Neural progenitor cell (in vitro differentiated cells): Measurements from ENCODE around the gene ERICH6B. TPM values are rescaled to one million over a fixed set of nuclear protein-coding genes. Genes with fewer than 3 reads are reported as not detected.

ENCODE experiments used
- DNase-seq: peaks from one replicate; pipeline ENCODE4 v3.0.0-alpha.2; 2016; ENCODE audit warnings: low spot score
- H2AFZ ChIP-seq: fragments of 200-600 bp; sonication (generic); replicated peaks from 2 replicates; pipeline ENCODE4 v1.6.1; 2016; ENCODE audit warnings: antibody characterized with exemption
- H3F3A ChIP-seq: fragments of 200-600 bp; sonication (generic); 2 replicates; pipeline ENCODE4 v1.6.1; 2016; ENCODE audit warnings: antibody characterized with exemption, low read depth
- H3K27ac ChIP-seq: fragments of 200-600 bp; sonication (generic); 2 replicates; pipeline ENCODE4 v1.5.1; 2016; ENCODE audit warnings: mild to moderate bottlenecking
- H3K27me3 ChIP-seq: fragments of 200-600 bp; sonication (generic); 2 replicates; pipeline ENCODE4 v1.6.1; 2016; ENCODE audit warnings: mild to moderate bottlenecking, moderate library complexity
- H3K36me3 ChIP-seq: fragments of 200-600 bp; sonication (generic); 2 replicates; pipeline ENCODE4 v1.5.1; 2016
- H3K4me1 ChIP-seq: fragments of 200-600 bp; sonication (generic); 2 replicates; pipeline ENCODE4 v1.6.1; 2016; ENCODE audit warnings: mixed run types
- H3K4me2 ChIP-seq: fragments of 200-600 bp; sonication (generic); 2 replicates; pipeline ENCODE4 v1.6.1; 2016
- H3K4me3 ChIP-seq: fragments of 200-600 bp; sonication (generic); 2 replicates; pipeline ENCODE4 v1.5.1; 2016
- H3K79me2 ChIP-seq: fragments of 200-600 bp; sonication (generic); 2 replicates; pipeline ENCODE4 v1.6.1; 2016; ENCODE audit warnings: low read depth
- H3K9ac ChIP-seq: fragments of 200-600 bp; sonication (generic); 2 replicates; pipeline ENCODE4 v1.6.1; 2016
- H3K9me3 ChIP-seq: fragments of 200-600 bp; sonication (generic); 2 replicates; pipeline ENCODE4 v1.5.1; 2016; ENCODE audit warnings: low read depth
- H4K20me1 ChIP-seq: fragments of 200-600 bp; sonication (generic); 2 replicates; pipeline ENCODE4 v1.6.1; 2016; ENCODE audit warnings: low read depth
- H3K27ac Mint-ChIP-seq: 3 replicates; pipeline ENCODE4 v1.8.0; 2021; ENCODE audit warnings: mixed read lengths
- H3K27me3 Mint-ChIP-seq: 2 replicates; pipeline ENCODE4 v1.8.0; 2022; ENCODE audit warnings: low read depth, mild to moderate bottlenecking, inconsistent platforms, moderate library complexity, mixed read lengths; ENCODE audit not compliant: insufficient read depth
- H3K36me3 Mint-ChIP-seq: 3 replicates; pipeline ENCODE4 v1.8.0; 2021; ENCODE audit warnings: mixed read lengths
- H3K4me1 Mint-ChIP-seq: 3 replicates; pipeline ENCODE4 v1.8.0; 2021; ENCODE audit warnings: mixed read lengths
- H3K4me3 Mint-ChIP-seq: 3 replicates; pipeline ENCODE4 v1.8.0; 2021; ENCODE audit warnings: mild to moderate bottlenecking, moderate library complexity, mixed read lengths
- H3K9me3 Mint-ChIP-seq: 3 replicates; pipeline ENCODE4 v1.8.0; 2020; ENCODE audit warnings: mixed read lengths
- EZH2 ChIP-seq: fragments of 200-600 bp; sonication (generic); IDR thresholded peaks from 2 replicates; pipeline ENCODE4 v1.6.1; 2017; ENCODE audit warnings: antibody characterized with exemption, mild to moderate bottlenecking, moderate library complexity
- EZH2phosphoT487 ChIP-seq: fragments of 200-600 bp; sonication (generic); IDR thresholded peaks from 2 replicates; pipeline ENCODE4 v1.6.1; 2017; ENCODE audit warnings: antibody characterized with exemption
- total RNA-seq: library from RNA; depleted of rRNA; stranded (reverse); fragments of >200 nt; gene quantifications from 2 replicates; pipeline ENCODE4 v1.2.3, GENCODE V29; 2015; ENCODE audit warnings: low replicate concordance
- TF ChIP-seq, protein P1 (sequence below): fragments of 200-600 bp; sonication (generic); IDR thresholded peaks from 2 replicates; pipeline ENCODE4 v1.5.1; 2017; ENCODE audit warnings: antibody characterized with exemption, mild to moderate bottlenecking

Gene ERICH6B
- total RNA-seq, 1 donor from 2014 or later, result not detected

DNA sequence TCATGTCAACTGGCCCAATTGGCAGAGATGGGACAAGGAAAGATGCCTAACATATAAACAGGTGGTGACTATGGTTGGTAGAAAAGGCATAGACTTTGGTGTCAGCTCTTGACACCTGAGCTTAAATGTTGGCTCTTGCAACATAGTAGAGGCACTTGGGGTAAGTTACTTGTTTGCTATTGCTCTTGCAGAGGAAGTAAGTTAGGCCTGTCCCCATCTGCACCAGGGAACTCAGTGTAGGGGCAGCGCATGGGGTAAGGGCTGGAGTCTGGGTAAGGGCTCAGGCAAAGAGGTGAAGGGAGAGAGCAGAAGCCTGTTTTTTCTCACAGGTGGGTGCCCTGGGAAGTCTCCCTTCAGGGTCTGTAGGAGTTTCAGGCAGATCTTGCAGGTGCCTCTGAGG lies 27.6 kb downstream of the ERICH6B start:
- DNase-seq, result no peak
- Histone ChIP-seq H3K9me3 (no peaks in the 10 kb centered on the region), H3K4me1 (no peaks in the 10 kb centered on the region), H3K9ac (no peak overlapping the region), H3K36me3 (no peaks in the 10 kb centered on the region), H3F3A (no peaks in the 10 kb centered on the region), H3K4me3 (no peak overlapping the region), H3K4me2 (no peak overlapping the region), H2AFZ (no peak overlapping the region), H3K27ac (no peak overlapping the region), H3K27me3 (no peaks in the 10 kb centered on the region), H4K20me1 (no peaks in the 10 kb centered on the region), H3K79me2 (no peaks in the 10 kb centered on the region)
- Mint-ChIP-seq H3K27ac (no peak overlapping the region), H3K27me3 (no peaks in the 10 kb centered on the region), H3K4me1 (peaks cover 4% of the 10 kb centered on the region), H3K9me3 (no peaks in the 10 kb centered on the region), H3K4me3 (no peak overlapping the region), H3K36me3 (no peaks in the 10 kb centered on the region)
- TF ChIP-seq EZH2phosphoT487 (no peak), EZH2 (no peak)
- TF ChIP-seq, protein P1, sequence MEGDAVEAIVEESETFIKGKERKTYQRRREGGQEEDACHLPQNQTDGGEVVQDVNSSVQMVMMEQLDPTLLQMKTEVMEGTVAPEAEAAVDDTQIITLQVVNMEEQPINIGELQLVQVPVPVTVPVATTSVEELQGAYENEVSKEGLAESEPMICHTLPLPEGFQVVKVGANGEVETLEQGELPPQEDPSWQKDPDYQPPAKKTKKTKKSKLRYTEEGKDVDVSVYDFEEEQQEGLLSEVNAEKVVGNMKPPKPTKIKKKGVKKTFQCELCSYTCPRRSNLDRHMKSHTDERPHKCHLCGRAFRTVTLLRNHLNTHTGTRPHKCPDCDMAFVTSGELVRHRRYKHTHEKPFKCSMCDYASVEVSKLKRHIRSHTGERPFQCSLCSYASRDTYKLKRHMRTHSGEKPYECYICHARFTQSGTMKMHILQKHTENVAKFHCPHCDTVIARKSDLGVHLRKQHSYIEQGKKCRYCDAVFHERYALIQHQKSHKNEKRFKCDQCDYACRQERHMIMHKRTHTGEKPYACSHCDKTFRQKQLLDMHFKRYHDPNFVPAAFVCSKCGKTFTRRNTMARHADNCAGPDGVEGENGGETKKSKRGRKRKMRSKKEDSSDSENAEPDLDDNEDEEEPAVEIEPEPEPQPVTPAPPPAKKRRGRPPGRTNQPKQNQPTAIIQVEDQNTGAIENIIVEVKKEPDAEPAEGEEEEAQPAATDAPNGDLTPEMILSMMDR, result no peak

DNA sequence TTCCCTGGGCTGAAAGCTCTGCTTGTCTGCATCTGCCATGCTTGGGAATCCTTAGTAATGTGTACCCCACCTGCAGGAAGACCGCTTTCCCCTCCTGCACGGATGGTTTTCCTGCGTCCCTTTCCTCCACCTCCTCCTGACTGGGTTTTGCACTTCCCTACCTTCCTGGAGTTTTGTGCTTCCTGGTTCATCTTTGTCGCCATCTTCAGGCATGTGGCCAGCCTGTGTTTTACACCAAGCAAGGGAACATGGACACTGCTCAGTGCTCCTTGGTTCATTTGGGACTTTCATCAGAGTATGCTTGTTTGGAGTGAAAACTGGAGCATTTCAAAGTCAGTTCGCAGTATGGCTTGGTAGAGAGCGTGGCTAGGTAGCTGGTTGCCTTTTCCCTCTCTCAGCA lies 30.7 kb downstream of the ERICH6B start:
- no peak overlapping the region for H3K4me3 Mint-ChIP-seq
- no peaks in the 10 kb centered on the region for H3K4me1 ChIP-seq
- no peaks in the 10 kb centered on the region for H3K79me2 ChIP-seq
- H3K4me3 ChIP-seq, result no peak overlapping the region
- no peak overlapping the region for H3K27ac ChIP-seq
- no peaks in the 10 kb centered on the region for H3K27me3 ChIP-seq
- H3K9me3 ChIP-seq, result no peaks in the 10 kb centered on the region
- no peak overlapping the region for H3K27ac Mint-ChIP-seq
- TF ChIP-seq EZH2phosphoT487, result no peak
- TF ChIP-seq, protein P1, result peak; percentile 36
- no peak overlapping the region for H3K4me2 ChIP-seq
- peaks cover 3% of the 10 kb centered on the region for H3K27me3 Mint-ChIP-seq
- no peaks in the 10 kb centered on the region for H3K36me3 ChIP-seq
- DNase-seq, result peak; percentile 9
- H3K9ac ChIP-seq, result no peak overlapping the region
- H3K36me3 Mint-ChIP-seq, result no peaks in the 10 kb centered on the region
- H3K9me3 Mint-ChIP-seq, result no peaks in the 10 kb centered on the region
- peaks cover 4% of the 10 kb centered on the region for H3K4me1 Mint-ChIP-seq
- H4K20me1 ChIP-seq, result no peaks in the 10 kb centered on the region
- H2AFZ ChIP-seq, result peak overlapping the region; percentile 77
- H3F3A ChIP-seq, result no peaks in the 10 kb centered on the region

DNA sequence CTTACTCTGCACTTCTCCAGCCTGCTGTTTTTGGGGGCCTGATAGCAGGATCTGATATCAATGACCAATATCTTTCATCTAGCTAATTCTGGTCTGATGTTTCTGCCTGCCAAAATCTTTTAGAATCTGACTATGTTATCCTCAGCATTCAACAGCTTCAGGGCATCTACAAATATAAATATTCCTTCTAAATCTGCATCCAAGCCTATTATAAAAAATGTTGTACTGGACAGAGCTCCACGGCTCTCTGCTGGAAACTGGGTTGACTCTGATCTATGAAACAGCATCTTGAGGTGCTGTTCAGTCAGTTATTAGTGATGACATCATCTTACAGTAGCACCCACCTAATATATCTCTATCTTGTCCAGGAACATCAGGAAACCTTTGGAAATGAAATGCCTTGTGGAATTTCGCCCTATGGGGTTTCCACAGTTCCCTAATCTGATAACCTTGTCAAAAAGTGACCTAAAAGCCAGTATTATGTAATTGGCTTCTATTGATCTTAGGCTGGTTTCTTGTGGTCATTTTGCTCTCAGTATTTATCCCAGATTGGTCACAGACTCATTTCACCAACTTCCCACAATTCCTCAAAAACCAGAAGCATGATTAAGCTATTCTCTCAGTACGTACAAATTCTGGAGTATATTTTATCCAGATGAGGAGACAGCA lies 33.0 kb downstream of the ERICH6B start:
- Histone ChIP-seq H2AFZ (no peak overlapping the region), H3F3A (no peaks in the 10 kb centered on the region), H3K27me3 (no peaks in the 10 kb centered on the region), H4K20me1 (no peaks in the 10 kb centered on the region), H3K9me3 (no peaks in the 10 kb centered on the region), H3K4me2 (no peak overlapping the region), H3K4me1 (no peaks in the 10 kb centered on the region), H3K79me2 (no peaks in the 10 kb centered on the region), H3K4me3 (no peak overlapping the region), H3K27ac (no peak overlapping the region), H3K9ac (no peak overlapping the region), H3K36me3 (no peaks in the 10 kb centered on the region)
- Mint-ChIP-seq H3K9me3 (no peaks in the 10 kb centered on the region), H3K36me3 (no peaks in the 10 kb centered on the region), H3K27ac (no peak overlapping the region), H3K4me3 (no peak overlapping the region), H3K27me3 (peaks cover 3% of the 10 kb centered on the region), H3K4me1 (peaks cover 4% of the 10 kb centered on the region)
- no peak for DNase-seq
- TF ChIP-seq EZH2, result no peak
- TF ChIP-seq, protein P1, result no peak
- no peak for TF ChIP-seq EZH2phosphoT487
